Kidney tubule cell (primary cell): Measurements from ENCODE around the gene LPIN2.
"Not testable (repeated sequence)": the region's sequence is repeated elsewhere in the genome, so short reads cannot be mapped to it uniquely, and the experiment has no call there.

Experiments used
- DNase-seq: peaks from one replicate; pipeline ENCODE4 v3.0.0-alpha.2; 2018; ENCODE audit warnings: low spot score

LPIN2 gene

GRCh38 chr18:3013024-3013804 lies at the start of gene LPIN2:
Gene LPIN2 (minus strand): TSS chr18:3013144. CDS start chr18:2960840, 52,304 bp downstream.
- DNase-seq: peak; percentile 98

GRCh38 chr18:3061581-3062312 lies 48.8 kb upstream of the LPIN2 start:
- DNase-seq: no peak

GRCh38 chr18:3060667-3061580 lies 48.0 kb upstream of the LPIN2 start:
- DNase-seq: peak; percentile 28

GRCh38 chr18:3059272-3059671 lies 46.3 kb upstream of the LPIN2 start:
- DNase-seq: no peak

GRCh38 chr18:3058328-3059191 lies 45.6 kb upstream of the LPIN2 start:
- no peak for DNase-seq

GRCh38 chr18:3057526-3057925 lies 44.6 kb upstream of the LPIN2 start:
- DNase-seq: no peak

- no peak for DNase-seq
These were observed 43.4 kb upstream of the LPIN2 start for GRCh38 chr18:3056311-3056710.

GRCh38 chr18:3055816-3056215 lies 42.9 kb upstream of the LPIN2 start:
- DNase-seq: peak; percentile 93

- DNase-seq: no peak
These were observed 42.3 kb upstream of the LPIN2 start for GRCh38 chr18:3055186-3055728.

- DNase-seq: peak; percentile 81
These were observed 41.8 kb upstream of the LPIN2 start for GRCh38 chr18:3054780-3055179.

GRCh38 chr18:3054214-3054613 lies 41.3 kb upstream of the LPIN2 start:
- DNase-seq: no peak

GRCh38 chr18:3053081-3053480 lies 40.1 kb upstream of the LPIN2 start:
- DNase-seq: no peak

- no peak for DNase-seq
These were observed 39.4 kb upstream of the LPIN2 start for GRCh38 chr18:3052411-3052758.

- DNase-seq: peak; percentile 57
These were observed 38.9 kb upstream of the LPIN2 start for GRCh38 chr18:3051718-3052410.

GRCh38 chr18:3049897-3050454 lies 37.0 kb upstream of the LPIN2 start:
- DNase-seq: not testable (repeated sequence)

GRCh38 chr18:3048820-3049349 lies 35.9 kb upstream of the LPIN2 start:
- DNase-seq: no peak

GRCh38 chr18:3048121-3048520 lies 35.2 kb upstream of the LPIN2 start:
- no peak for DNase-seq

GRCh38 chr18:3046216-3046808 lies 33.4 kb upstream of the LPIN2 start:
- no peak for DNase-seq

- DNase-seq: peak; percentile 44
These were observed 32.2 kb upstream of the LPIN2 start for GRCh38 chr18:3044931-3045698.
